HFF-Myc (cell line): ENCODE data around the gene ARHGAP25.

Source experiments
- DNase-seq: peaks from one replicate; pipeline ENCODE4 v3.0.0-alpha.2; 2011; ENCODE audit warnings: low read depth; ENCODE audit errors: extremely low read depth
- H3K4me3 ChIP-seq: replicated peaks from 2 replicates; pipeline ENCODE4 v1.5.1; 2011; ENCODE audit warnings: low read depth, mild to moderate bottlenecking, control low read depth, low read length
- CTCF ChIP-seq: IDR thresholded peaks from 2 replicates; pipeline ENCODE4 v1.5.1; 2012; ENCODE audit warnings: mild to moderate bottlenecking, low read depth, low read length, control low read depth; ENCODE audit errors: missing control alignments

ARHGAP25 gene

GRCh38 chr2:68717305-68717661, 17.3 kb upstream of the ARHGAP25 start:
- no peak overlapping the region for H3K4me3 ChIP-seq
- no peak for DNase-seq
- no peak for TF ChIP-seq CTCF

- TF ChIP-seq CTCF, result no peak
- H3K4me3 ChIP-seq, result no peak overlapping the region
- no peak for DNase-seq
These were observed 14.7 kb upstream of the ARHGAP25 start for GRCh38 chr2:68719912-68720311.

GRCh38 chr2:68720665-68721064, 13.9 kb upstream of the ARHGAP25 start:
- TF ChIP-seq CTCF, result no peak
- no peak overlapping the region for H3K4me3 ChIP-seq

GRCh38 chr2:68721482-68722101, 13.0 kb upstream of the ARHGAP25 start:
- H3K4me3 ChIP-seq, result no peak overlapping the region
- DNase-seq, result no peak
- no peak for TF ChIP-seq CTCF

More at GRCh38 chr2:68720665-68721064, 13.9 kb upstream of the ARHGAP25 start:
- no peak for DNase-seq

- TF ChIP-seq CTCF, result peak; percentile 12
- DNase-seq, result no peak
- no peak overlapping the region for H3K4me3 ChIP-seq
These were observed 11.9 kb upstream of the ARHGAP25 start for GRCh38 chr2:68722712-68723111.

GRCh38 chr2:68723181-68723580, 11.4 kb upstream of the ARHGAP25 start:
- no peak overlapping the region for H3K4me3 ChIP-seq
- TF ChIP-seq CTCF, result no peak
- no peak for DNase-seq

GRCh38 chr2:68726100-68726499, 8.5 kb upstream of the ARHGAP25 start:
- TF ChIP-seq CTCF, result no peak
- DNase-seq, result no peak
- no peak overlapping the region for H3K4me3 ChIP-seq
